HG03135 (cell line): Measurements from ENCODE around the gene EFNA3.

Source experiments
- ATAC-seq: cut with Tn5 transposase; IDR thresholded peaks from one replicate; pipeline ENCODE4 v1.9.1; 2021; ENCODE audit warnings: mild to moderate bottlenecking, moderate library complexity; ENCODE audit not compliant: unreplicated experiment

The EFNA3 gene

GRCh38 chr1:155078469-155079209 lies at the start of gene EFNA3:
TSS of gene EFNA3 (plus strand) at chr1:155078837. CDS start at chr1:155078942, 105 bp downstream.
- ATAC-seq = no peak

- ATAC-seq = no peak
Measured at GRCh38 chr1:155029513-155030242, 49.0 kb upstream of the EFNA3 start.

GRCh38 chr1:155030243-155030795 lies 48.3 kb upstream of the EFNA3 start:
- ATAC-seq = no peak

- ATAC-seq = no peak
Measured at GRCh38 chr1:155030899-155031298, 47.7 kb upstream of the EFNA3 start.

- no peak for ATAC-seq
Measured at GRCh38 chr1:155032886-155033285, 45.8 kb upstream of the EFNA3 start.

GRCh38 chr1:155033524-155033923 lies 45.1 kb upstream of the EFNA3 start, which contains the start of the genes DCST1 and DCST2:
TSS of gene DCST1 (plus strand) at chr1:155033824. CDS start at chr1:155034037, 213 bp downstream.
TSS of gene DCST2 (minus strand) at chr1:155033781. CDS start at chr1:155033701, 80 bp downstream.
- ATAC-seq = no peak

GRCh38 chr1:155034318-155035208 lies 44.1 kb upstream of the EFNA3 start:
- ATAC-seq = no peak

- ATAC-seq = no peak
Measured at GRCh38 chr1:155035936-155036335, 42.7 kb upstream of the EFNA3 start.

- ATAC-seq = no peak
Measured at GRCh38 chr1:155037043-155037442, 41.6 kb upstream of the EFNA3 start.

- no peak for ATAC-seq
Measured at GRCh38 chr1:155037851-155038441, 40.7 kb upstream of the EFNA3 start.

GRCh38 chr1:155038602-155039307 lies 39.9 kb upstream of the EFNA3 start:
- no peak for ATAC-seq

- ATAC-seq = no peak
Measured at GRCh38 chr1:155039308-155039669, 39.3 kb upstream of the EFNA3 start.

- ATAC-seq = no peak
Measured at GRCh38 chr1:155040358-155041093, 38.1 kb upstream of the EFNA3 start.

- ATAC-seq = no peak
Measured at GRCh38 chr1:155042789-155043188, 35.8 kb upstream of the EFNA3 start.

- no peak for ATAC-seq
Measured at GRCh38 chr1:155043301-155043702, 35.3 kb upstream of the EFNA3 start.

GRCh38 chr1:155043793-155044192 lies 34.8 kb upstream of the EFNA3 start:
- no peak for ATAC-seq

- ATAC-seq = no peak
Measured at GRCh38 chr1:155044365-155044764, 34.3 kb upstream of the EFNA3 start.

- ATAC-seq = no peak
Measured at GRCh38 chr1:155044812-155045657, 33.6 kb upstream of the EFNA3 start.
